DMS114 treated with DMSO at 0.1 percent for 48 hours (cell line): ENCODE data around the gene ABITRAM.
"Not testable (repeated sequence)": the region's sequence is repeated elsewhere in the genome, so short reads cannot be mapped to it uniquely, and the experiment has no call there.

Experiments used
- DNase-seq: peaks from one replicate; lab custom pipeline; 2025; ENCODE audit not compliant: unreplicated experiment; lab: John Stamatoyannopoulos, UW

Gene ABITRAM

DNA sequence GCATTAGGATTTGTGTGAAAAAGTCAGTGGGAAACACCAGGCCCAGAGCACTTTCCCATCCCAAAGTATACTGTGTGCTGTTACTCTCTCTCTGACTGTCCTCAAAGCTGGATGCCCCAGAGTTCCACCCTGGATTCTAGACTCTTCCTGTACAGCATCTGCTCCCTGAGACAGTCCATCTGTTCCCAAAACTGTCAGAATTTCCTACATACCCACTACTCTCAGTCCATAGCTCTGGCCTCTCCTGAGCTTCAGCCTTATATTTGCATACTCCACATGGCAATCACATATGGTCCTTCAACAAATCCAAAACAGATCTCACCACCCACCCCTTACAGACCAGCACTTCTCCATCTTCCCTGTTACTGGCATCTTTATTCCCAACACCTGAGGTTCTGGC is 9.7 kb upstream of the ABITRAM start:
- no peak for DNase-seq

DNA sequence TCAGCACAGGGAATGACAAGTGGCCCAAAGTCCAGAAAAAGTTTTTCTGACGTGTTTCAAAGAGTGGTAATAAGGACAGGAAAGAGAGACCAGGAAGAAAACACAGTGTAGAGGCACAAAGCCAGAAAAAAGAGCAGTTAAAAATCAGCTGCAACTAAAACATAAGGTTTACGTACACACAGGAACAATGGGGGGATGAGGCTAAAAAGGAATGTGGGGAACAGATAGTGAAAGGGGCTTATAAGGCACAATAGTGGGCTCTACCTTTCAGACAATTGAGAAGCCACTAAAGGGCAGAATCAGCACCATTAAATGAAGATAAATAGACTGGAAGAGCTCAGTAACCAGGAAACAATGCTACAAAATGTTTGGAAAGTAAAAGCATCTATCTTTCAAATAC is 5.8 kb upstream of the ABITRAM start:
- no peak for DNase-seq

DNA sequence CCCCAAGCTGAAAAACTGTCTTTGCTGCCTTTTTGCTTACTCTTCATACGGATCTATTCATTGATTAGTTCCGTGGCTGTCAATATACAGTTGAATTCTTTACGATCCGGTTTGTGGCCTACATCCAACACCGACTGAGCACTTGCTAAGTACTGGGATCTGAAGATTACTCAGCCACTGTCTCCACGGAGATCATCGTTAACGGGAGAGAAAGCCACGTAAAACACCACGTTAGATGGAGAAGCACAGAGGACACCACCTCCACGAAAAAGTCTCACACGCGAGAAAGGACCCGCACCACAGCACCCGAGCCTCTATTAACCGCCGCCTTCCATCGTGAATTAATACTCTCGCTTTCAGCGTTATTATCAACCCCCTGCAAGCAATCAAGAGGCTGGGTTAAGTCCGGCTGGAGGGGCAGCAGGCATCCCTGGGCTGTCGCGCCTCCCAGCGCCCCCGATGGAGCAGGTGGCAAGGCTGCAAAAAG is 926 bp upstream of the ABITRAM start:
- DNase-seq, result no peak

DNA sequence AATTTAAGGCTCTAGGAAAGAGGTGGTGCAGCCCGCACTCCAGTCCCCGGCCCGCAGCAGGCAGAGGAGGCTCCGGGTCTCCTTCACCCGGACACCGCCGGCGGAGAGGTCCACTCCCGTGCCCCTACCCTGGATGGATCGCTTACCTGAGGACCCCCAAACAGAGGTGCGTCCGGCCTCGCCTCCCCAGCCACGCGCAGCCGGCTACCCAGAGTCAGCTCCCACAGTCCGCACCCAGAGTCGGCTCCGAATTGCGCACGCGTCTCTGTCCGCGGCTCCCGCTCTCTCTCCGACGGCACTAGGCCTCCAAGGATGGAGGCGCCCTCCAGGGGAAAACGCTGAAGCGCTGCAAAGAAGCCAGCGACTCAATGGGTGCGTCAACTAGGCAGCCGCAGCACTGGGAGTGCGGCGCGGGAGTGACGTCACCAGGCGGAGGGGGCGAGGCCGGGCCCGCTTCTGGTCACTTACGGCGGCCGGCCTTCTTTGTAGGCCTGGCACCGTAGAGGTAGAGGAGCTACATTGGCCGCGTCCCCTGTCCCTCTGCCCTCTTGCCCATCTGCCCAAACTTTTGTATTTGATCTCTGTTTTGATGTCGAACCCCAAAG is 380 bp upstream of the ABITRAM start, which contains the start of gene ELP1:
ELP1 (minus strand) TSS at position 407 of the 605 bp plus-strand sequence. CDS start 2,978 bp downstream, outside the sequence.
- peak; percentile 55 for DNase-seq

DNA sequence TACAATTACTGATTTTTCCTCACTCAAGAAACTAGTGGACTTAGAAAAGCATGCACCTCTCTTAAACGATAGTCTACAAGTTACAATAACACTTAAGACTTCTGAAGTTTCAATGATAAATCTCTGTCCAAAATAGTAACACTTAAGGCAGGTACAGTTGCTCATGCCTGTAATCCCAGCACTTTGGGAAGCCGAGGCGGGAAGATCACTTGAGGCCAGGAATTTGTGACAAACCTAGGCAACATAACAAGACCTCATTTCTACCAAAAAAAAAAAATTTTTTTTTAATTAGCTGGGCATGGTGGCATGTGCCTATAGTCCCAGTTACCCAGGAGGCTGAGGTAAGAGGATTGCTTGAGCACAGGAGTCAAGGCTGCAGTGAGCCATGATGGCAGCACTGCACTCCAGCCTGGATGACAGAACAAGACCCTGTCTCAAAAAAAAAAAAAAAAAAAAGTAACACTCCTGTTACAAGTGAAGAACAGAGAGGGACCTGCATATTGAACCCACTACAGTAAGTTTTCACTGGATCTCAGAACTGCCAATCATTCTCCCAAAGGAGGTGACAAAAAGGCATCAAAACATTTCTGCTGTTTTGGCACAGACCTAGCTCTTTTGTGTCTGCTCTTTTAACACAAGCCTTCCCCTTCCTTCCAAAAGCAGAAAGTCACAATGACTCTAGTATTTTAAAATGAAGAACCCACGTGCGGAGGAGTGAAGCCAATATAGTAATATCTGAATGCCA is 3.5 kb downstream of the ABITRAM start:
- no peak for DNase-seq

DNA sequence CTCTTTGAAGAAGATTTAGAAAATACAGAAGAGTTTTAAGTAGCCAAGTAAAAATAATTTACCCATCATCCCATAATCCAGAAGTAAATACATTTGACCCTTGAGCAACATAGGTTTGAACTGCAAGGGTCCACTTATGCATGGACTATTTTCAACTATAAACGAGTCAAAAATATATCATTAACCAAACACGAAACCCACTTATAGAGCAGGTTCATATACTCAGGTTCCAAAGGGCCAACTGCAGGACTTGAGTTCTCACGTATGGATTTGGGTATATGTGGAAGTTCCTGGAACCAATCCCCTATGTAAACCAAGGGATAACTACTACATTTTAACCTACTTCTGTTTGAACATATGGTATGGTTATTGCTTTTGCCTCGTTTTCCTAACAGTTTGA is 5.8 kb downstream of the ABITRAM start:
- DNase-seq, result no peak

DNA sequence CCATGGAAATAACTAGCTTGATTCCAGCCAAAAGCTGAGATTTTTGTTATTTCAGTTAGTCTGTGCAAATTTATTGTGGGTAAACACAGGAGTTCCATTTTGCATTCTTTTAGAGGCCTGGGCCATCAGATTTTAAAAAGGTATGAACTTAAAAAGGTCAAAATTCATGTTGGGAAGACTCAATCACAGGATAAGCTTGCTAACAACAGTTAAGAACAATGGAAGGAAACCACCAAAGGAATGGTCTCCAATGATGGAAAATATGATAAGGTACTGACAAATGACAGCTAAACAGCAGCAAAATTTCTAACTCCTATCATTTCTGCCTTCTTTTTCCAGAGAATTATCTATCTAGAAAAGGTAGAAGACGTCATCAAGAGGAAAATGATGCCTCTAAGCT is 16.0 kb downstream of the ABITRAM start:
- DNase-seq, result no peak

DNA sequence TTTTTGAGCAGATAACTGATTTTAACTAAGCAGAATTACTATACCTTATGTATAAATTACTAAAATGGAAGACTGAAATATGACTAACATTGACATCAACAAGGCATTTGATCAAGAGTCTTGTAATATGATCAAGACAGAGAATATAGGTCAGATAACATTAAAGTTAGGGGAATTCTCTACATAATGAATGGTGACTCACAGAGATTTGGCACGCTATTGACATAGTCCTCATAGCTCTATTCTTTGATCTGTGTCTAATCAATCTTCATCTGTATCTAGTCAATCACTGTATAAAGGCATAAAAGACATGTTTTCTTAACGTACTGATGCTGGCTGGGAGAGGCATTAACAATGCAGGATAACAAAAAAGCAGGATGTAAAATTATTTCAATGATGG is 17.4 kb downstream of the ABITRAM start:
- no peak for DNase-seq

DNA sequence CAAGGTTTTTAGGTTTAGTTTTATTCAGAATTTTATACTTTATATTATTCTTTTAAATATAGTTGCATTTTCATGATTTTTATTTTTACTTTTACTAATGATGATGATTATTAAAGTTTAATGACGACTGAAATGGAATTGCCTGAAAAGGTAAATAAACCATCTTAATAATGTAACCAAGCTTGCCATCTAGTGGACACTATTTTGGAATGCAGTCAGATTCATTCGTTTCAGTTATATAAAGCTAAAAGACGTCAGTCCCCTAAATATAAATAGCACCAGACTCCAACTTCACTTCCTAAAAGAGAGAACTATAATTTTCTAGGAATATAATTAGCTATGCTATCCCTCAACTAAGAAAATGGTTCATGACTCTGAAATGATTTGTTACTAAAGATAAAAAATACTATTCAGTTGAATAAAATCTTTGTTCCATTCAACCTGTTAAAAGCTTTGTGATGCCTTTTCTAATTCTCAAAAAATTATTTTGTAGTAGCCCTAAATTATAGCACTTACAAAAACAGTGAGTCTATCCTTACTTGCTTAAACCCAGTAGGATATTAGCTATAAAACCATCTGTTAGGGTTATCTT is 19.9 kb downstream of the ABITRAM start:
- DNase-seq, result peak; percentile 33

DNA sequence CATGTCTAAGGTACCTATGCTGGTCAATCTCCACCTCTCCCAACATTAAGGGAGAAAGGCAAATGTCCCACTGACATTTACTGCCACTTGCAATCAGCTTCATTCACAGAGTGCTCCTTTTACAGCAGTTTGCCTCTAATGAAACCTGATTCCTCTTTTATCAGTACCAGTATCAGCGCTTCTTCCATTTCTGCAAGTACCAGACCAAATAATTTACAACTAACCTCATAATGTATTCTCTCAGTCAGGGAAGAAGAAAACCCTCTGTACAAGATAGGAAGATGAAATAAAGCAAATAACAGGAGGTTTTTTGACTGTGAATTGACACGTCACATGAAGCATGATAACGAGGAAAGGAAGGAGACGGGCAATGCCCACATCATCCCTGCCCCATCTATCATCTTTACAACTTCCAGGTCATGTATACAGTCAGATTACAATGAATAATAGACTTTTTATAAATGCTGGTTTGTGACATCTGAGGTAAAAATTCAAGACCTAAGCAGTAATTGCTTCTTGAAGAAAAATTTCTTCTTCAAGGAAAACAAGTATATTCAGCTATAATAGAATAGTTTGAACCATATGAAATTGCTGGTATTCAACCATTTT is 21.9 kb downstream of the ABITRAM start:
- no peak for DNase-seq

DNA sequence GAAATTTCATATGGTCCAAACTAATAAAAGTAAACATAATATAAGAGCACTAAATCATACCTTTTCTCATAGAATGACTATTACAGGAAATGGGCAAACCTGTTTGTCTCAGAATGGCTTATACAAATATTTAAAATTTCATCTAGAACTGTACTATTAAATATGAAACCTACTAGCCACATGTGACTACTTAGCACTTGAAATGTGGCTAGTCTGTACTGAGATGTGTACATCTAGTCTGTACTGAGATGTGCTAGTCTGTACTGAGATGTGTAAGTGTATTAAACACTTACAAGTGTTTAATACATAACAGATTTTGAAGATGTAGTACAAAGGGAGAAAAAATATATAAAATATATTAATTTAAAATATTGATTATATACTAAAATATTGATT is 22.4 kb downstream of the ABITRAM start:
- no peak for DNase-seq

DNA sequence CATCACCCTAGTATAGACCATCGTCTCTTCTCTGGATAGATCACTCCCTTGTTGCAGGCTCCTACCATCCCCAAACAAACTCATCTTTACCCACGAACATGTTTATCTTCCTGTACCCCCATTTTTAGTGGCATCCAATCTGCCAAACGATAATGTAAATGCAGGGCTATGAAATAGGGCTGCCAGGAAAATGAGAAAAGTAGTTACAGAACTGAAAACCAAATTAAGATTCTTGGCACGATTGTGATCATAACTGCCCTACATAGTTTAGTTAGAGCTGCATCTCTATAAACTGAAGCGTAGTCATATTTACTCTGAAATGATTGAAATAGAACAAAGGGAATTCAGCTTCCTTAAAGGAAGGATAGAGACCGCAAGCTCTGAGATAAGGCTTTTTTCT is 26.1 kb downstream of the ABITRAM start:
- no peak for DNase-seq

DNA sequence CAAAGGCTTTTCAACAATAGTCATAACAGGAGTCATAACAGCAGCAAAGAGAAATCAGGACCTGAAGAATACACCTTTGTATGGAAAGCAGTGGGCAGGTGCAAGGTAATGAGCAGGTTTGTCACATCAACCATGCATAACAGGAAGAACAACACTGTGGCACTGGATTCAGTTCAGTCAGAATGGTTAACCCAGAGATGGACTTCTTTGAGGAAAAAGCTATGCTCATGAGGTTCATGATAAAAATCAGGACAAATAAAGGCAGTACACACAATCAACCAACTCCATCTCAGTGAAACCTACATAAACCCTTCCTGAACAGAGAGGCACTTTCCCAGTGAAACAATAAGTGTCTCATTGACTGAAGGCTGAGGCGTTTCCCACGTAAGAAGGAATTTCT is 27.0 kb downstream of the ABITRAM start:
- no peak for DNase-seq

DNA sequence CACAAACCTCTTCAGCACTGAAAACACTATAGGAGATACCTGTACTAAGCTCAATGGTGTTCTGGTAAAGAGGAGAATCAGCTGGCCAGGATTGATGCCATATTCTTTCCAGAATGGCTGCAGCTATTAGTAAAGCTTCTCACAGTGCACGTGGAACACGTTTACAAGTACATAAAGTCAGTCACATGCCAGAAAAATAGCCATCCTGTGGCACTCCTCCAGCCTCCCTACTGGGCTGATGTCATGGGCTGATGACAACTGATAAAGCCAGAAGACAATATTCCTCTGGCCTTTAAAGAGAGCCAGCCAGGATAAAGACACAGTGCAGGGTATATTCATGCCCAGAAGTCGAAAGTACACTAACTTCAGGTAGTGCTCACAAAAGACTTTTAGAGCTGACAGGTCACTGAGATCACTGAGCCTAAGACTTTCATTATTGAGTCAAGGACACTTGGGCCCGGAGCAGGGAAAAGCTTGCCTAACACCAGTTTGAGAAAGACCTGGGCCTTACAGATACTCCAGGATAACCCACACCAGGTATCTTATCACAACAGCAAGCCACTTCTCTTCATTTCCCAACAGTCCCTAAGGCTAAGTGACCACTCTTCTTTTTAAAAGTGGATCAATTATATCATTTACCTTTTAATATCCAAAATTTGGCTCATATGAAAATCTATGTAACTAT is 29.4 kb downstream of the ABITRAM start:
- no peak for DNase-seq

DNA sequence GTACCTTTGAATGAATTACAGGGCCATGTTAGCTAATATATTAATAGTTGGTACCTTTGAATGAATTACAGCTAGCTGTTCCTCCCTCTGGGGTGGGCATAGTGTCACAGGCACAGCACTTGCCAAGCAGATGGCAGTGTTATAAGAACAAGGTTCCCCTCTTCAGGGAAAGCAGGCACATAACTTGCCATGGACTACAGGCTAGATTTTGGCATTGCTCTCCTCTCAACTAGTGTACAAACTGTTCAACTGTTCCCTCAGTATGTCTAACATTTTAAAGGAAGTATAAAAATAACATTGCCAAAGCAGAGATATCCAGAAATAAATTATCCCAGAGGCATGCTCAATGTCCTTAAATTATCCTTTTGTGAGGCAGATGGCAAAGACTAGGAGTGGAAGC is 33.7 kb downstream of the ABITRAM start:
- DNase-seq, result no peak

DNA sequence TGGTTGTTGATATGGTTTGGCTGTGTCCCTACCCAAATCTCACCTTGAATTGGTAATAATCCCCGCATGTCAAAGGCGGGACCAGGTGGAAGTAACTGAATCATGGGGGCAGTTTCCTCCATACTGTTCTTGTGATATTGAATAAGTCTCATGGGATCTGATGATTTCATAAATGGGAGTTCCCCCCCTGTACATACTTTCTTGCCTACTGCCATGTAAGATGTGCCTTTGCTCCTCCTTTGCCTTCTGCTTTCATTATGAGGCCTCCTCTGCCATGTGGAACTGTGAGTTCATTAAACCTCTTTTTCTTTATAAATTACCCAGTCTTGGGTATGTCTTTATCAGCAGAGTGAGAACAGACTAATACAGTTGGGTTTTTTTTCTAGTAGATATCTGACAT is 37.2 kb downstream of the ABITRAM start:
- not testable (repeated sequence) for DNase-seq

DNA sequence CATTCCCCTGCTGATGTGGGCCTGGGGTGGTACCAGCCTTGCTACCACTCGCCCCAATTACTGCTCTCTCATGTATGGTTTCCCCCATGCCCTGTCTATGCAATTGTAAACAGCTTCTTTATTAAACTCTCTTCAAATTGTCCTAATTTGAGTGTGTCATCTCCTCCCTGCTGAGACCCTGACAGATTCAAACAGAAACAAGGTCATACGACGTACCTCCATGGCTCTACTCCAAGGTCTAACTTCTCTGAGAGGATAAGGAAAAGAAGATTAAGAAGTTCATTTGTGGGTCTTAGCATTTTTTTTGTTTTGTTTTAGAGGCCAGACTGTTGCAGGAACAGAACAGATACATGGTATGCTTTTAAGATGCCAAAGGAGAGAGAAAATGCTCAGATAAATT is 38.0 kb downstream of the ABITRAM start:
- DNase-seq, result no peak

DNA sequence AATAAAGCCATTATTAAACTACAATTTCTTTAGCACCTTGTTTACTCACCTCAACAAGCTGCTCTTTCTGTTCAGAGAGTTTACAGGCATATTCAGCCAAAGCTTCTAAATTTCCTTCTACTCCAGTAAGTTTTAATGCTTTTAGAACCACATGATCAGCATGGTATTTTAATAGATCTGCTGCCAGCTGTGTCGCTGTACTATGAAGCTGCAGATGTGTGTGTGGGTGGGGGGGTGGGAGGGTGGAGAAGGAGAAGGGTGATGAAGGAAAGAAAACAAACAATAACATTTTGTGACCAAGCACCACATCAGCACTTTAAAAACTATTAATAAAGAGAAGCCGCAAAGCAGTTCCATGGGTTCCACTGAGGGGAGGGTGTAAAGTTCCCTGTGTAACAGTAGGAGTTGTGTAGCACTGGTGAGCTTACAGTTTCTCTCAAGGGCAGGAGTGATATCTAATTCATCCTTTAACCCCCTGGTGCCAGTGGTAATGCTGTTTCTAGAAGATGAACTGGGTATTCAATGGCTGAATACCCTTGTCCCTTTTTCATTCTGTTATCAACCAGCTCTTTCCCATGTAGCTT is 38.5 kb downstream of the ABITRAM start:
- DNase-seq, result no peak

DNA sequence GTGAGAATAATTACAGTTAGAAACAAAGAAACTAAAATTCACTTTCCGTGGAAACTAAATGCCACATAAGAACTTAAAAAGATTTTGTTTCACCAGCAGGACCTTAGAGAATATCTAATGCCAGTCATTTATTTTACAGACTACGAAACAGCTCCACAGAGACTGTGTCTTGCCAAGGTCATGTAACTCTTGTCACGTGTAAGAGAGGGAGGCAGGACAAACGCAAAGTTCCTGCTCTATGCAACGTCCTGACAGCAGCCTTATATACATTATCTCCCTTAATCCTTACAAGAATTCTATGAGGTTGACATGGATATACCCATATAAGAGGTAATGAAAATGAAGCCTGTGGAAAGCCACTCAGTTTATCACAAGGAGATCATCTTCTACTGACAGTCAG is 39.7 kb downstream of the ABITRAM start:
- DNase-seq, result no peak

DNA sequence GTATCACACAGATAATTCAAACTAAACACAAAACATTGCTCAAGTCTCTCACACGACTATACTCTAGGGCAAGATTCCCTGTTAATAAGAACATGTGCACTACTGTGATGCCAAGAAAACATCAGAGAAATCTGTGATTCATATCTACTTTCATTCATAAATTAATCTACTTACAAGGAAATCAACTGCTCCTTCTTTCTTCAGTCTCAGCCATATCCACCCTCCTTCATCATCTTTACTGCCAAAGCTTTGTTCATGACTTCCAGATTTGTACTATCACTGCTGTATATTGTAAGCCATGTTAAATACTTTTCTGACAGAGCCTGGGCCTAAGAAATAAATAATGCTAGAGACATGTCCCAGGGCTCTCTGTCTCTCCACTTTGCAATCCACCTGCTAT is 44.0 kb downstream of the ABITRAM start:
- DNase-seq, result no peak

DNA sequence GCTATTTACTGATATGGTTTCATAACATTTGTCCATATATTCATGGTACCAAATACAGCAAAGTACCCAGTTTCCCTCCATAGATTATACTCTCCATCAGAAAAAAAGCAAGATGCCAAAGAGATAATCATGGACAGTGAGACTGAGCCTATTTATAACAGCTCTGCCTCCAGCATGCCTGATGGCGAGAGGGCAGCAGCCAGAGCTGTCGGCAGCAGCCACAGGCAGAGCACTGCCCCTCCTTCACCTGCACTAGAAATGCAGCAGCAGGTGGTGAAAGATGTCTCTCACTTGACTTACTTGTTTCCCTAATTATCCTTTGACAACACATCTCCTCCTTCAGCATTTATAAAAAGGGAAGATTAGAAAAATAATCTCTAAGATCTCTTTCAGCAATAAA is 46.7 kb downstream of the ABITRAM start:
- no peak for DNase-seq
